Erythroblast (primary cell): ENCODE measurements around the gene MAGI1.

Source experiments
- DNase-seq, 2 experiments: peaks; one replicate each; lab custom pipeline; 2025; lab: John Stamatoyannopoulos, UW
- GATA1 ChIP-seq: IDR thresholded peaks from 2 replicates; pipeline ENCODE4 v1.6.1; 2011; ENCODE audit warnings: low read depth, mild to moderate bottlenecking, control low read depth, low read length, moderate library complexity
- POLR2A ChIP-seq: IDR thresholded peaks from 2 replicates; pipeline ENCODE4 v1.6.1; 2011; ENCODE audit warnings: mild to moderate bottlenecking, low read length

MAGI1 gene

GRCh38 chr3:65702202-65702601, 336.5 kb downstream of the MAGI1 start:
- TF ChIP-seq GATA1, result no peak
- TF ChIP-seq POLR2A, result no peak
- no peak for DNase-seq

- DNase-seq, result no peak
- no peak for TF ChIP-seq POLR2A
- no peak for TF ChIP-seq GATA1
Measured at GRCh38 chr3:65701516-65701915, 337.2 kb downstream of the MAGI1 start.

GRCh38 chr3:65689436-65689835, 349.3 kb downstream of the MAGI1 start:
- TF ChIP-seq POLR2A (no peak), GATA1 (no peak)
- no peak for DNase-seq

GRCh38 chr3:65687741-65688140, 351.0 kb downstream of the MAGI1 start:
- no peak for TF ChIP-seq POLR2A
- no peak for TF ChIP-seq GATA1
- DNase-seq, result no peak

- no peak for DNase-seq
- no peak for TF ChIP-seq POLR2A
- TF ChIP-seq GATA1, result no peak
Measured at GRCh38 chr3:65685621-65686235, 353.0 kb downstream of the MAGI1 start.

GRCh38 chr3:65678516-65678915, 360.2 kb downstream of the MAGI1 start:
- no peak for TF ChIP-seq GATA1
- no peak for TF ChIP-seq POLR2A
- no peak for DNase-seq

- no peak for DNase-seq
Measured at GRCh38 chr3:65677486-65678010, 361.2 kb downstream of the MAGI1 start.

GRCh38 chr3:65676580-65676979, 362.1 kb downstream of the MAGI1 start:
- no peak for DNase-seq
- no peak for TF ChIP-seq GATA1
- no peak for TF ChIP-seq POLR2A

More at GRCh38 chr3:65677486-65678010, 361.2 kb downstream of the MAGI1 start:
- TF ChIP-seq POLR2A, result no peak
- TF ChIP-seq GATA1, result no peak

- TF ChIP-seq POLR2A (no peak), GATA1 (no peak)
- DNase-seq, result no peak
Measured at GRCh38 chr3:65675011-65675410, 363.7 kb downstream of the MAGI1 start.

- no peak for DNase-seq
- TF ChIP-seq POLR2A (no peak), GATA1 (no peak)
Measured at GRCh38 chr3:65674226-65674625, 364.5 kb downstream of the MAGI1 start.

GRCh38 chr3:65672871-65673815, 365.6 kb downstream of the MAGI1 start:
- no peak for TF ChIP-seq POLR2A
- TF ChIP-seq GATA1, result no peak
- peak; percentile 67 to 83 for DNase-seq

- DNase-seq, result no peak
- no peak for TF ChIP-seq GATA1
- TF ChIP-seq POLR2A, result no peak
Measured at GRCh38 chr3:65672061-65672460, 366.7 kb downstream of the MAGI1 start.

GRCh38 chr3:65671004-65671403, 367.7 kb downstream of the MAGI1 start:
- DNase-seq, result no peak
- no peak for TF ChIP-seq POLR2A
